PFSK-1 (cell line): Measurements from ENCODE around the gene EIF2B4.

Experiments used
- POLR2AphosphoS5 ChIP-seq: IDR thresholded peaks from 2 replicates; pipeline ENCODE4 v1.6.1; 2012; ENCODE audit warnings: low read depth, mild to moderate bottlenecking, control low read depth, low read length, moderate library complexity
- TAF1 ChIP-seq: IDR thresholded peaks from 2 replicates; pipeline ENCODE4 v1.6.1; 2012; ENCODE audit warnings: low read length, control low read depth, borderline replicate concordance; ENCODE audit not compliant: insufficient read depth

DNA sequence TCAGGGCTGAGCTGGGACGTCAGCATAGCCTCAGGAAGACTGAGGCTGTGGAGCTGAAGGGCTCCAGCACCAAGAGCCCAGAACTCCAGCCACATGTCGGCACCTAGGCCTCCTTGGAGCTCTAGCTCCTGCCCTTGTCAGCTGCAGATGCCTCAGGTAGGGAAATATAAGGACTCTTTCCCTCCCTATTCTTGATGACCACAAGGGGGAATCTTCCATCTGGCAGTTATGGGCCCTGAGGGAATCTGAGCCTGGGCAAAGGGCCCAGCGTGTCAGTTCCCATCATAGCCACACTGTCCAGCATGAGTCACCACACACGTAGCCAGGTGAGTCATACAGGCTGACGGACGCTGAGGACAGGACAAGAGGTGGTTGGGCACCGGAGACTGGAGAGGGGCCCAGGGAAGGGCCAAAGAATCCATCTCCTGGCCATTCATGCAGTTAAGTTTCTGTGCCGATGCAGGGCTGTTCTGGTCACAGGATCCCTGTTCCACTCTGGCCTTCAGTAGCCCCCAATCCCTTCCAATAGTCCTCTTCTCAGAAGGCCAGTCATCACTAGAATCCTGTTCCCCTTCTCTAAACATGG lies 49.1 kb downstream of the EIF2B4 start:
- TF ChIP-seq TAF1 (no peak), POLR2AphosphoS5 (peak; percentile 65; the same call in 1 of the 2 replicates)
